Left ventricle myocardium superior (tissue), 1 donor: ENCODE data around the gene PTAFR. TPM values are rescaled to one million over a fixed set of nuclear protein-coding genes. Genes with fewer than 3 reads are reported as not detected.
"Not testable (repeated sequence)": the region's sequence is repeated elsewhere in the genome, so short reads cannot be mapped to it uniquely, and the experiment has no call there.

Experiments
- ATAC-seq: fragments of 200-7000 bp; cut with Tn5 transposase; one replicate; pipeline ENCODE4 v1.9.1; 2020; ENCODE audit warnings: mild to moderate bottlenecking, moderate library complexity
- DNase-seq: peaks from one replicate; pipeline ENCODE4 v3.0.0-alpha.2; 2020
- intact Hi-C: fragments of 100-400 bp; cut with micrococcal nuclease; formaldehyde crosslinking; loops from one replicate; pipeline ENCODE4 v1.11.0; 2022
- total RNA-seq: library from RNA; stranded (reverse); fragmentation: NEBNext Ultra II Directional; extraction: Animal tissue kit (Norgen Biotek cat#: 25700); gene quantifications from one replicate; pipeline ENCODE4 v1.2.1, GENCODE V29; 2021
- donor health status: DM: no; HTN: yes; CAD: no; lungs with severe emphysema.

The PTAFR gene
- total RNA-seq, 1 donor from 2014 or later = 2.2 TPM

GRCh38 chr1:28150125-28150780 is 26.2 kb downstream of the PTAFR start:
- no peak for ATAC-seq
- intact Hi-C loops = no loop called here
- DNase-seq = no peak

GRCh38 chr1:28148880-28149195 is 27.7 kb downstream of the PTAFR start:
- intact Hi-C loops = no loop called here
- ATAC-seq (no peak), DNase-seq (no peak)

- ATAC-seq = no peak
- no peak for DNase-seq
- intact Hi-C loops = no loop called here
Observed at GRCh38 chr1:28147264-28148094, 29.0 kb downstream of the PTAFR start.

- intact Hi-C loops = no loop called here
- ATAC-seq = no peak
- DNase-seq = no peak
Observed at GRCh38 chr1:28145728-28146127, 30.8 kb downstream of the PTAFR start.

GRCh38 chr1:28144203-28145135 is 32.0 kb downstream of the PTAFR start:
- DNase-seq (no peak), ATAC-seq (no peak)
- intact Hi-C loops = no loop called here

GRCh38 chr1:28143496-28144202 is 32.8 kb downstream of the PTAFR start:
- ATAC-seq (no peak), DNase-seq (no peak)
- intact Hi-C loops = no loop called here

- DNase-seq (no peak), ATAC-seq (no peak)
- intact Hi-C loops = no loop called here
Observed at GRCh38 chr1:28141685-28142084, 34.8 kb downstream of the PTAFR start.

GRCh38 chr1:28139866-28140265 is 36.6 kb downstream of the PTAFR start:
- intact Hi-C loops, DNase-seq, ATAC-seq: not testable (repeated sequence)

GRCh38 chr1:28139025-28139712 is 37.3 kb downstream of the PTAFR start:
- intact Hi-C loops = no loop called here
- peak; percentile 38 for ATAC-seq
- DNase-seq = no peak

- no peak for ATAC-seq
- DNase-seq = no peak
- intact Hi-C loops = no loop called here
Observed at GRCh38 chr1:28136922-28137613, 39.4 kb downstream of the PTAFR start.

GRCh38 chr1:28136169-28136921 is 40.1 kb downstream of the PTAFR start:
- DNase-seq (no peak), ATAC-seq (no peak)
- intact Hi-C loops = no loop called here

GRCh38 chr1:28135371-28136168 is 40.9 kb downstream of the PTAFR start:
- ATAC-seq (peak; percentile 15), DNase-seq (no peak)
- intact Hi-C loops = no loop called here

GRCh38 chr1:28134651-28135207 is 41.8 kb downstream of the PTAFR start:
- intact Hi-C loops = no loop called here
- DNase-seq = no peak
- ATAC-seq = no peak

- DNase-seq (no peak), ATAC-seq (no peak)
- intact Hi-C loops = no loop called here
Observed at GRCh38 chr1:28132171-28133167, 44.0 kb downstream of the PTAFR start.

- no peak for ATAC-seq
- intact Hi-C loops = no loop called here
- DNase-seq = no peak
Observed at GRCh38 chr1:28130901-28131300, 45.6 kb downstream of the PTAFR start.
